NCI-H1694 treated with DMSO at 0.1 percent for 48 hours (cell line): ENCODE results near the gene FOSL2.
A peak's percentile ranks its signal among the peaks of the same experiment; 100 is the strongest.

ENCODE experiments used
- DNase-seq: peaks from one replicate; lab custom pipeline; 2025; lab: John Stamatoyannopoulos, UW

The FOSL2 gene

GRCh38 chr2:28375236-28375635 is 17.4 kb upstream of the FOSL2 start:
- DNase-seq, result no peak

GRCh38 chr2:28375742-28376631 is 16.7 kb upstream of the FOSL2 start:
- no peak for DNase-seq

GRCh38 chr2:28377195-28377816 is 15.4 kb upstream of the FOSL2 start:
- no peak for DNase-seq

- DNase-seq, result no peak
Measured at GRCh38 chr2:28377984-28378678, 14.5 kb upstream of the FOSL2 start.

GRCh38 chr2:28378679-28379584 is 13.7 kb upstream of the FOSL2 start:
- DNase-seq, result no peak

GRCh38 chr2:28380219-28380618 is 12.4 kb upstream of the FOSL2 start:
- no peak for DNase-seq

- no peak for DNase-seq
Measured at GRCh38 chr2:28381225-28382180, 11.2 kb upstream of the FOSL2 start.

- DNase-seq, result no peak
Measured at GRCh38 chr2:28382755-28383154, 9.9 kb upstream of the FOSL2 start.

GRCh38 chr2:28387082-28387960 is 5.3 kb upstream of the FOSL2 start:
- DNase-seq, result no peak

- no peak for DNase-seq
Measured at GRCh38 chr2:28389399-28390240, 3.0 kb upstream of the FOSL2 start.

GRCh38 chr2:28390241-28390745 is 2.4 kb upstream of the FOSL2 start:
- DNase-seq, result no peak

GRCh38 chr2:28390746-28391563 is 1.7 kb upstream of the FOSL2 start:
- DNase-seq, result no peak

GRCh38 chr2:28391564-28392296 is 928 bp upstream of the FOSL2 start:
- DNase-seq, result peak; percentile 37

GRCh38 chr2:28393114-28393836 is 617 bp downstream of the FOSL2 start:
- DNase-seq, result peak; percentile 3

- no peak for DNase-seq
Measured at GRCh38 chr2:28394331-28394877, 1.7 kb downstream of the FOSL2 start.

- no peak for DNase-seq
Measured at GRCh38 chr2:28394997-28395333, 2.3 kb downstream of the FOSL2 start.
